Type B pancreatic cell (in vitro differentiated cells): Measurements from ENCODE around the gene NKAIN2. TPM values are rescaled to one million over a fixed set of nuclear protein-coding genes. Genes with fewer than 3 reads are reported as not detected.

ENCODE experiments used
- DNase-seq: peaks from one replicate; pipeline ENCODE4 v3.0.0; 2021; ENCODE audit warnings: mixed read lengths; ENCODE audit not compliant: unreplicated experiment; ENCODE audit errors: extremely low spot score
- H3K27ac Mint-ChIP-seq: 2 replicates; pipeline ENCODE4 v1.8.0; 2021; ENCODE audit warnings: mild to moderate bottlenecking, mixed read lengths
- H3K27me3 Mint-ChIP-seq: 2 replicates; pipeline ENCODE4 v1.8.0; 2021; ENCODE audit warnings: mixed read lengths
- H3K36me3 Mint-ChIP-seq: 2 replicates; pipeline ENCODE4 v1.8.0; 2021; ENCODE audit warnings: mixed read lengths
- H3K4me1 Mint-ChIP-seq: one replicate; pipeline ENCODE4 v1.8.0; 2021; ENCODE audit warnings: mixed read lengths; ENCODE audit not compliant: unreplicated experiment
- H3K4me3 Mint-ChIP-seq: 2 replicates; pipeline ENCODE4 v1.8.0; 2021; ENCODE audit warnings: mild to moderate bottlenecking, mixed read lengths
- H3K9me3 Mint-ChIP-seq: 2 replicates; pipeline ENCODE4 v1.8.0; 2021; ENCODE audit warnings: mixed read lengths
- total RNA-seq: library from RNA; stranded (reverse); gene quantifications from 2 replicates; pipeline ENCODE4 v1.2.1, GENCODE V29; 2021; ENCODE audit warnings: low replicate concordance
- TF ChIP-seq, protein P1 (sequence below): fragments of 200-600 bp; sonication (generic); conservative IDR thresholded peaks from 2 replicates; pipeline ENCODE4 v1.5.0; 2021; ENCODE audit warnings: antibody characterized with exemption, mild to moderate bottlenecking

NKAIN2 gene
- total RNA-seq, 1 donor from 2014 or later: 1.7 TPM

DNA sequence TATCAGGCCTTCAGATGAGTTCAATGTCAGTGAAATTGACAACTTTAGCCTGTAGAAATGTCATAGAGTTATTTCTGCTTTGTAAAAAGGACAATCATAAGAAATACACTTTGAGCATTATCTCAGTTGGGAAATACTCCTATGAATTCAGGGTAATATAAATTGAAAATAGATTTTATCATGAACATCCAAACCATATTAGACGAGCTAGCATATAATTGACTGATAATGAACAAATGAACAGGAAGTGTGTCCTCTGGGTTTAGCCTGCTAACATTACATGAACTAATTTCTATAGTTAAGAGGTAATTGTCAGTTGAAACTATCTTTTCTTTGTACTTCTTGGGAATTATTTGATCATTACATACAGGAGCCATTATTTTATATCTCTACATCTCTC, 689.6 kb downstream of the NKAIN2 start:
- no peaks in the 10 kb centered on the region for H3K27me3 Mint-ChIP-seq
- no peak overlapping the region for H3K4me3 Mint-ChIP-seq
- H3K36me3 Mint-ChIP-seq: no peaks in the 10 kb centered on the region
- no peak overlapping the region for H3K27ac Mint-ChIP-seq
- H3K4me1 Mint-ChIP-seq: no peaks in the 10 kb centered on the region
- TF ChIP-seq, protein P1, sequence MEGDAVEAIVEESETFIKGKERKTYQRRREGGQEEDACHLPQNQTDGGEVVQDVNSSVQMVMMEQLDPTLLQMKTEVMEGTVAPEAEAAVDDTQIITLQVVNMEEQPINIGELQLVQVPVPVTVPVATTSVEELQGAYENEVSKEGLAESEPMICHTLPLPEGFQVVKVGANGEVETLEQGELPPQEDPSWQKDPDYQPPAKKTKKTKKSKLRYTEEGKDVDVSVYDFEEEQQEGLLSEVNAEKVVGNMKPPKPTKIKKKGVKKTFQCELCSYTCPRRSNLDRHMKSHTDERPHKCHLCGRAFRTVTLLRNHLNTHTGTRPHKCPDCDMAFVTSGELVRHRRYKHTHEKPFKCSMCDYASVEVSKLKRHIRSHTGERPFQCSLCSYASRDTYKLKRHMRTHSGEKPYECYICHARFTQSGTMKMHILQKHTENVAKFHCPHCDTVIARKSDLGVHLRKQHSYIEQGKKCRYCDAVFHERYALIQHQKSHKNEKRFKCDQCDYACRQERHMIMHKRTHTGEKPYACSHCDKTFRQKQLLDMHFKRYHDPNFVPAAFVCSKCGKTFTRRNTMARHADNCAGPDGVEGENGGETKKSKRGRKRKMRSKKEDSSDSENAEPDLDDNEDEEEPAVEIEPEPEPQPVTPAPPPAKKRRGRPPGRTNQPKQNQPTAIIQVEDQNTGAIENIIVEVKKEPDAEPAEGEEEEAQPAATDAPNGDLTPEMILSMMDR: no peak
- no peaks in the 10 kb centered on the region for H3K9me3 Mint-ChIP-seq
- DNase-seq: no peak

DNA sequence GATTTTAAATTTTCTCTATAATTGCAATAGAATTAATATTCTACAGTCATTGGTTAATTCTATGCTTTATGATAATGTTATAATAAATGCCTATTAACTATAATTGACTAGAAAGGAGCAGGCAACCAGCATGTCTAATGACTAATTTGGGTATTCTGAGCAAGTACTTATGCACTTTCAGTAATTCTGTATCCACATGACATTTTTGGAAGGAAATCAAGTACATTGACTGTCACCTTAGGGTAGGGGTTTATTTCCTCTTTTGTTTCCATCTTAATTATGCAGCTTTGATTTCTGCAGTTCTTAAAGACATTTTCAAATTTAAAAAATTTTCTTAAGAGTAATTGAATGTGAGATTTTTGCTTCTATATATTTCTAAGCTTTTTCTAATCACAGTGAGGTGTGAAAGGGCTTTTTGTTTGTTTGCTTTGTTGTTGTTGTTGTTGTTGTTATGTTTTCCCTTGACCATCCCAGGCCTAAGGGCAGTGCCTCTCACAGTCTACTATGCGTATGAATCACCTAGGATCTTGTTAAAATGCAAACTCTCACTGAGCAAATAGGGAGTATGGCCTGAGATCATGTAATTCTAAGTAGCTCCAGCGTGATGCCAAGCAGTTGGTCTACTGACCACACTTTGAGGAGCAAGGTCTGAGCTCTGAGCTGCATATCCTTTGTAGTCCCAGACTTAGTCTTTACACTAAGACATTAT, 691.4 kb downstream of the NKAIN2 start:
- DNase-seq: no peak
- Mint-ChIP-seq H3K27ac (no peak overlapping the region), H3K9me3 (no peaks in the 10 kb centered on the region), H3K36me3 (no peaks in the 10 kb centered on the region), H3K4me1 (no peaks in the 10 kb centered on the region), H3K27me3 (no peaks in the 10 kb centered on the region), H3K4me3 (no peak overlapping the region)
- TF ChIP-seq, protein P1: no peak

DNA sequence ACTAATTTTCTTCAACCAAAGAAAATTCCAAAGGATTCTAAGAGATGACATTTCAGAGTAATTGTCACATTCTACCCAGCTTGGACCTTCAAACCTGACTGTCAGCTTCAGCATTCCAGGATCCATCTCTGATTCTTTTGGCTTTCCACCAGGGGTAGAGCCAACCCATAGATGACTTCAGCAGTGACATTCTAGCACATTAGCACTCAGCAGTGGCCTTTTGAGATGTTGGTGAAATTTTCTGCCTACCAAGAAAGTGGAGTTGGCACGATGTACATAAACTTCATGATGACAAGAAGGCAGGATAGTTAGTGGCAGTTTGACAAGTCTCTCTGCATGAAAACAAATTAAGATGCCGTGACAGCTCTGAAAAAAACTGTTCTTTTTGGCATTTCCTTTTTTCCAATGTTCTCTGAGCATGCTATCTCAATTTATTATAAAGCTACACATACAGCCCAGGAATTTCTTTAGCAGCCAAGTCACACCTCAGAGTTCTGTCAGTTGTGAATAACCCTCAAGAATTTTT, 692.1 kb downstream of the NKAIN2 start:
- Mint-ChIP-seq H3K4me3 (no peak overlapping the region), H3K9me3 (no peaks in the 10 kb centered on the region), H3K36me3 (no peaks in the 10 kb centered on the region), H3K27me3 (no peaks in the 10 kb centered on the region), H3K4me1 (no peaks in the 10 kb centered on the region), H3K27ac (no peak overlapping the region)
- DNase-seq: no peak
- TF ChIP-seq, protein P1: no peak

DNA sequence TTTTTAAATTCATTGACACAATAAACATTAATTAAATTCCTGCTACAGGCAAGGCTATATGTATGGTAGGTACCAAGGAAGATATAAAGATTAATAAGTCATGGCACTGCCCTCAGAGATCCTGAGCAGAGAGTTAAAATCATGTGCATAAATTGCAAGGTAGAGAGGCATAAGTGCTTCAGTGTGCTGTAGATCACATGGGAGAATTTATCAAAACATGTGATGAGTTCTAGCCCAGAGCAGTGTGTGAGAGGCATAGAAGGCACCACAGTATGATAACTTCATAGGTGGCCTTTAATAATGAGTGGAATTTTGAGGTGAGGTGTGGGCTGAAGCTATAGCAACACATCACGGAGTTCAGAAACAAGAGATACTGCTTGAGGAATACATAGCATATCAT, 692.7 kb downstream of the NKAIN2 start:
- Mint-ChIP-seq H3K4me3 (no peak overlapping the region), H3K36me3 (no peaks in the 10 kb centered on the region), H3K4me1 (no peaks in the 10 kb centered on the region), H3K27ac (no peak overlapping the region), H3K27me3 (no peaks in the 10 kb centered on the region), H3K9me3 (no peaks in the 10 kb centered on the region)
- DNase-seq: no peak
- TF ChIP-seq, protein P1: no peak

DNA sequence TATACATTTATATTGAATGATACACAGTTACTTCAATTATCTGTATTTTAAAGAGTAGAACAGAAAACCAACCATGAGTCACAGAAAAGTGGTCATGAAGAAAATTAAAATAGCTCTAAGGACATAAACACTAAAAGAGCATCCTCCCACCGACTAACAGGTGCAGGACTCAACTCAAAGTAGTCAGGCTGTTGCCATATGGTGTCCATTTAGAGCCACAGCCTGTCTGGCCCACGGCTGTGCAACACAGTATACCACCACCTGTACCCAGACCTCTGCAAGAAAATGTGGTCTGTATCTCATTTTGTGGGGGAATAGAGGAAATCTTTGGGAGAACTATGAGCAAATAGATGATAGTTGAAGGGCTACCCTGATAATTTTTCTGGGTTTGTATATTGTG, 708.8 kb downstream of the NKAIN2 start:
- Mint-ChIP-seq H3K4me1 (no peaks in the 10 kb centered on the region), H3K27me3 (peaks cover 3% of the 10 kb centered on the region), H3K36me3 (no peaks in the 10 kb centered on the region), H3K9me3 (no peaks in the 10 kb centered on the region), H3K4me3 (no peak overlapping the region), H3K27ac (no peak overlapping the region)
- DNase-seq: no peak
- TF ChIP-seq, protein P1: no peak
